GM12878 (cell line): ENCODE measurements around the gene DMKN. TPM values are rescaled to one million over a fixed set of nuclear protein-coding genes. Genes with fewer than 3 reads are reported as not detected.

Source experiments
- ATAC-seq: fragments of 200-7000 bp; cut with Tn5 transposase; 3 replicates; pipeline ENCODE4 v1.9.1; 2020; ENCODE audit warnings: mild to moderate bottlenecking, moderate library complexity
- BruUV-seq: library from RNA; stranded (reverse); fragments of 400-500 nt; replicated peaks from 2 replicates; lab custom pipeline; 2021; lab: Mats Ljungman, UMichigan
- CTCF ChIA-PET: fragments of 300-600 bp; sonication (Branson Sonifier 250); formaldehyde crosslinking; extraction: SDS; loops from one replicate; lab custom pipeline; 2021; ENCODE audit warnings: inconsistent platforms; lab: Yijun Ruan, JAX
- POLR2A ChIA-PET: fragments of 350-600 bp; formaldehyde crosslinking; extraction: SDS; loops from one replicate; lab custom pipeline; 2021; ENCODE audit warnings: inconsistent platforms; lab: Charles Lee
- RAD21 ChIA-PET: fragments of 300-600 bp; sonication (Branson Sonifier 250); formaldehyde crosslinking; loops from one replicate; lab custom pipeline; 2023; ENCODE audit warnings: antibody characterized with exemption; ENCODE audit not compliant: unreplicated experiment; lab: Charles Lee
- SMC1A ChIA-PET: fragments of 300-600 bp; sonication (Branson Sonifier 250); formaldehyde crosslinking; loops from one replicate; lab custom pipeline; 2023; ENCODE audit not compliant: unreplicated experiment, uncharacterized antibody; lab: Charles Lee
- DNase-seq: peaks from one replicate; pipeline ENCODE4 v3.0.0-alpha.2; 2011; ENCODE audit warnings: low read depth, low spot score
- FAIRE-seq: peaks from 3 replicates; lab custom pipeline; 2011; peaks lifted over from hg19 to GRCh38; lab: Jason Lieb, UNC
- H2AFZ ChIP-seq: 2 replicates; pipeline ENCODE4 v1.6.0; 2011; ENCODE audit warnings: low read depth, low read length, control low read depth; ENCODE audit not compliant: control insufficient read depth
- H3K27ac ChIP-seq: 2 replicates; pipeline ENCODE4 v1.5.1; 2011; ENCODE audit warnings: control low read depth; ENCODE audit not compliant: control insufficient read depth, insufficient read depth
- H3K27me3 ChIP-seq, 2 experiments: replicated peaks in 1 of 2; 2 replicates each; pipeline versions ENCODE4 v1.6.0 to v1.6.1; 2011; ENCODE audit warnings: low read length in 1 of 2; ENCODE audit not compliant: control insufficient read depth in 2 of 2, insufficient read depth in 2 of 2
- H3K36me3 ChIP-seq, 2 experiments: 2 replicates each; pipeline ENCODE4 v1.5.1; 2011; ENCODE audit warnings: low read length in 1 of 2; ENCODE audit not compliant: control insufficient read depth in 2 of 2, insufficient read depth in 2 of 2
- H3K4me1 ChIP-seq: 2 replicates; pipeline ENCODE4 v1.6.1; 2011; ENCODE audit warnings: mild to moderate bottlenecking, low read length, moderate library complexity, mixed read lengths; ENCODE audit not compliant: control insufficient read depth, insufficient read depth
- H3K4me2 ChIP-seq: 2 replicates; pipeline ENCODE4 v1.6.0; 2011; ENCODE audit warnings: control low read depth; ENCODE audit not compliant: control insufficient read depth, insufficient read depth
- H3K4me3 ChIP-seq: fragments of 200-600 bp; sonication (generic); 2 replicates; pipeline ENCODE4 v1.5.1; 2016
- H3K79me2 ChIP-seq: 2 replicates; pipeline ENCODE4 v1.6.0; 2011; ENCODE audit warnings: low read length; ENCODE audit not compliant: control insufficient read depth, insufficient read depth
- H3K9ac ChIP-seq: 2 replicates; pipeline ENCODE4 v1.8.0; 2011; ENCODE audit warnings: low read length, control low read depth, mixed read lengths; ENCODE audit not compliant: control insufficient read depth, insufficient read depth
- H3K9me3 ChIP-seq: replicated peaks from 3 replicates; pipeline ENCODE4 v1.5.1; 2011; ENCODE audit warnings: mild to moderate bottlenecking, low read length; ENCODE audit not compliant: control insufficient read depth, insufficient read depth
- H4K20me1 ChIP-seq: 2 replicates; pipeline ENCODE4 v1.6.0; 2011; ENCODE audit not compliant: control insufficient read depth, insufficient read depth
- BRCA1 ChIP-seq: IDR thresholded peaks from 2 replicates; pipeline ENCODE4 v1.6.1; 2011; ENCODE audit warnings: low read depth, low read length, improper control_type of control experiment
- CREB1 ChIP-seq: IDR thresholded peaks from 2 replicates; pipeline ENCODE4 v1.6.1; 2012; ENCODE audit warnings: low read depth, mild to moderate bottlenecking, inconsistent platforms
- EZH2 ChIP-seq: IDR thresholded peaks from 2 replicates; pipeline ENCODE4 v1.6.1; 2012; ENCODE audit warnings: low read depth, mild to moderate bottlenecking, control low read depth, inconsistent platforms, low read length, borderline replicate concordance; ENCODE audit not compliant: control insufficient read depth
- FOXM1 ChIP-seq: IDR thresholded peaks from 2 replicates; pipeline ENCODE4 v1.6.1; 2012; ENCODE audit warnings: low read depth, mild to moderate bottlenecking, inconsistent platforms, low read length, moderate library complexity
- HDAC2 ChIP-seq: fragments of 200-600 bp; sonication (generic); IDR thresholded peaks from 2 replicates; pipeline ENCODE4 v1.6.1; 2017
- NBN ChIP-seq: fragments of 450-650 bp; IDR thresholded peaks from 2 replicates; pipeline ENCODE4 v1.6.1; 2016
- NFIC ChIP-seq: IDR thresholded peaks from 2 replicates; pipeline ENCODE4 v1.6.1; 2012; ENCODE audit warnings: low read depth, mild to moderate bottlenecking, inconsistent platforms, low read length, moderate library complexity
- NRF1 ChIP-seq: conservative IDR thresholded peaks from 2 replicates; pipeline ENCODE4 v1.6.1; 2011; ENCODE audit warnings: mild to moderate bottlenecking, low read depth, low read length, improper control_type of control experiment
- PML ChIP-seq: IDR thresholded peaks from 2 replicates; pipeline ENCODE4 v1.6.1; 2012; ENCODE audit warnings: low read length, inconsistent platforms
- RAD21 ChIP-seq: IDR thresholded peaks from 2 replicates; pipeline ENCODE4 v1.6.1; 2011; ENCODE audit warnings: mild to moderate bottlenecking, low read depth, low read length, moderate library complexity; ENCODE audit not compliant: insufficient read depth
- RUNX3 ChIP-seq: IDR thresholded peaks from 2 replicates; pipeline ENCODE4 v1.6.1; 2012; ENCODE audit warnings: low read length, inconsistent platforms
- SMAD1 ChIP-seq: fragments of 450-650 bp; IDR thresholded peaks from 2 replicates; pipeline ENCODE4 v1.6.1; 2018; ENCODE audit warnings: mild to moderate bottlenecking, low read depth; ENCODE audit not compliant: partially characterized antibody
- SP1 ChIP-seq: IDR thresholded peaks from one replicate; pipeline ENCODE4 v1.6.1; 2011; ENCODE audit warnings: low read depth, low read length
- SREBF2 ChIP-seq: IDR thresholded peaks from 2 replicates; pipeline ENCODE4 v1.6.1; 2012; ENCODE audit warnings: mild to moderate bottlenecking, low read length
- TCF3 ChIP-seq: IDR thresholded peaks from 2 replicates; pipeline ENCODE4 v1.6.1; 2012; ENCODE audit warnings: low read depth, mild to moderate bottlenecking, low read length, borderline replicate concordance; ENCODE audit not compliant: insufficient read depth
- WGBS: methylation state at CpG from one replicate; pipeline ENCODE4 v1.1.6; 2016; ENCODE audit warnings: low lambda C conversion rate; ENCODE audit not compliant: insufficient replicate concordance, insufficient coverage; ENCODE audit errors: missing lambda C conversion rate; 5-methylcytosine and 5-hydroxymethylcytosine counted together
- in situ Hi-C: fragments of 300-500 bp; cut with MboI; formaldehyde crosslinking; loops from 9 replicates; pipeline ENCODE4 v1.14.3; 2018; ENCODE audit warnings: mixed read lengths
- intact Hi-C: fragments of 100-400 bp; cut with micrococcal nuclease; formaldehyde crosslinking; loops from one replicate; pipeline ENCODE4 v1.14.2; 2022; ENCODE audit not compliant: unreplicated experiment
- polyA plus RNA-seq, 11 experiments: library from polyadenylated mRNA; depleted of rRNA in 4 of 11; unstranded in 6 of 11; stranded (reverse) in 5 of 11; fragments of >200 nt; fragmentation: Nextera tagmentation in 4 of 11; fragmentation: Illumina TruSeq in 1 of 11; extraction: Ambion mirVana in 4 of 11; extraction: Trizol in 1 of 11; gene quantifications; 1 replicate in 1 of 11; 2 replicates in 10 of 11; pipeline versions ENCODE4 v1.2.1 to v1.2.3, GENCODE V29; 2011 to 2016; ENCODE audit warnings: inconsistent platforms in 2 of 11, missing spikeins in 2 of 11, low read depth in 1 of 11
- total RNA-seq, 4 experiments: library from RNA; depleted of rRNA in 3 of 4; stranded (reverse); fragments of >200 nt in 3 of 4; fragmentation: Illumina TruSeq in 1 of 4; extraction: Trizol in 1 of 4; gene quantifications; 2 replicates each; pipeline versions ENCODE4 v1.2.1 to v1.2.3, GENCODE V29; 2013 to 2021
- TF ChIP-seq, protein P1 (sequence below): fragments of 450-650 bp; IDR thresholded peaks from 2 replicates; pipeline ENCODE4 v1.6.1; 2016; ENCODE audit warnings: mild to moderate bottlenecking
- TF ChIP-seq, protein P2 (sequence below): fragments of 450-650 bp; IDR thresholded peaks from 2 replicates; pipeline ENCODE4 v1.6.1; 2017; ENCODE audit warnings: borderline replicate concordance
- TF ChIP-seq, protein P3 (sequence below): fragments of 450-650 bp; IDR thresholded peaks from 2 replicates; pipeline ENCODE4 v1.6.1; 2018; ENCODE audit warnings: borderline replicate concordance, mild to moderate bottlenecking; ENCODE audit not compliant: partially characterized antibody

Gene DMKN
- total and polyA plus RNA-seq, 10 of the 15 experiments (the other 5 are each of a cell fraction or from before 2014, with no cell fraction given): 36.4 to 114 (median 58.6) TPM

DNA sequence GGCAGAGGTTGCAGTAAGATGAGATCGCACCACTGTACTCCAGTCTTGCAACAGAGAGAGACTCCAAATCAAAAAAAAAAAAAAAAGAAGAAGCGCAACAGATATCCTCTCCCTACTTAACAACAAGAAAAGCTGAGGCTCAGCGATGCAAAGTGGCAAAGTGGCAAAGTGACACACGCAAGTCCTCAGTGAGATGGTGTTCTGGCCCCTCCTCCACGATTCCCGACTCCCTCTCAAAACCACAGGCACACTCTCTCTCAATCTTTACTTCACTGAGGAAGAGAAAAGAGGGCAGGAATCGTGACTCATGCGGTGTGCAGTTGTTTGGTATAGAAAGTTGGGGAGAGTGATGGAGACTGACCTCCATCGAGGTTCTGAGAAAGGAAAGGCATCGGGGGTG, 52.8 kb downstream of the DMKN start (continued):
- TF ChIP-seq, protein P1, sequence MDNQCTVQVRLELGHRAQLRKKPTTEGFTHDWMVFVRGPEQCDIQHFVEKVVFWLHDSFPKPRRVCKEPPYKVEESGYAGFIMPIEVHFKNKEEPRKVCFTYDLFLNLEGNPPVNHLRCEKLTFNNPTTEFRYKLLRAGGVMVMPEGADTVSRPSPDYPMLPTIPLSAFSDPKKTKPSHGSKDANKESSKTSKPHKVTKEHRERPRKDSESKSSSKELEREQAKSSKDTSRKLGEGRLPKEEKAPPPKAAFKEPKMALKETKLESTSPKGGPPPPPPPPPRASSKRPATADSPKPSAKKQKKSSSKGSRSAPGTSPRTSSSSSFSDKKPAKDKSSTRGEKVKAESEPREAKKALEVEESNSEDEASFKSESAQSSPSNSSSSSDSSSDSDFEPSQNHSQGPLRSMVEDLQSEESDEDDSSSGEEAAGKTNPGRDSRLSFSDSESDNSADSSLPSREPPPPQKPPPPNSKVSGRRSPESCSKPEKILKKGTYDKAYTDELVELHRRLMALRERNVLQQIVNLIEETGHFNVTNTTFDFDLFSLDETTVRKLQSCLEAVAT: peak; percentile 54; the same call in 1 of the 2 replicates
- TF ChIP-seq RUNX3 (peak; percentile 36; the same call in 1 of the 2 replicates), CREB1 (no peak), NFIC (no peak), NBN (peak; percentile 56; the same call in 1 of the 2 replicates), TCF3 (no peak)
- TF ChIP-seq, protein P2, sequence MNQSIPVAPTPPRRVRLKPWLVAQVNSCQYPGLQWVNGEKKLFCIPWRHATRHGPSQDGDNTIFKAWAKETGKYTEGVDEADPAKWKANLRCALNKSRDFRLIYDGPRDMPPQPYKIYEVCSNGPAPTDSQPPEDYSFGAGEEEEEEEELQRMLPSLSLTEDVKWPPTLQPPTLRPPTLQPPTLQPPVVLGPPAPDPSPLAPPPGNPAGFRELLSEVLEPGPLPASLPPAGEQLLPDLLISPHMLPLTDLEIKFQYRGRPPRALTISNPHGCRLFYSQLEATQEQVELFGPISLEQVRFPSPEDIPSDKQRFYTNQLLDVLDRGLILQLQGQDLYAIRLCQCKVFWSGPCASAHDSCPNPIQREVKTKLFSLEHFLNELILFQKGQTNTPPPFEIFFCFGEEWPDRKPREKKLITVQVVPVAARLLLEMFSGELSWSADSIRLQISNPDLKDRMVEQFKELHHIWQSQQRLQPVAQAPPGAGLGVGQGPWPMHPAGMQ: no peak

DNA sequence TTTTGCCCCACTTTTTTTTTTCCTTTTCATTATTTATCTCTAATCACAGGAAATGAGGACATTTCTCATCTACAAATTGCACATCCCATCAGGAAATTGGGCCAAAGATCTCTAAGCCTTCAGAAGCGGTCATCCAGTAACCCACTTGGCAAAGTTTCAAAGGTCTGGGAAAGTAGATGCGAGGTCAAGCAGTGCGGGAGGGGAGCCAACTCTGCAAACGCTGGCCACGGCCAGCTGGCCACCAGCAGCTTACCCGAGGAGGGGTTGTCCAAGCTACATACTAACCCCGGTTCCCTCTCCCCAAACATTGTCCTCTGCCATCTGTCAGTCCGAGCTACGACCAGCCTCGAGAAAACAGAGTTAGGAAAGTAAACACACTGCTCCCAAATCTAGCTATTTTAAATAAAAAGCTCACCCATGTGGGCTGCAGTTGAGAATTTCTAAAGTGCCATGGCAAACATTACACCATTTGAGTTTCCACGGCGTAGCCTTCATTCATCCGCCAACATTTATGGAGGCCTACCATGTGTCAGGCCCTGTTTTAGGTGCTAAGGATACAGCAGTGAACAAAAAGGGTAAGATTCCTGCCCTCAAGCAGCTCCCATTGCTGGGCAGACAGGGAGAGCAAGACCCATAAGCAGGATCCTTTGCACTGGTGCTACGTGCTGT, 53.9 kb downstream of the DMKN start:
- ChIA-PET SMC1A (interaction anchor here (0.6 to 17.4 kb wide), 19 partner anchors 9 to 314 kb away, joined by 3 to 237 read pairs (median 5); partner anchors contain the start of genes CD22, FFAR1, FFAR2 and FFAR3), RAD21 (interaction anchor here (0.6 to 8.3 kb wide), 13 partner anchors 9 to 255 kb away, joined by 3 to 110 read pairs (median 32); partner anchors contain the start of genes FFAR2 and FFAR3), CTCF (interaction anchor here (1.1 to 8.5 kb wide), 12 partner anchors 9 to 114 kb away, joined by 3 to 86 read pairs (median 5); partner anchors contain the start of gene FFAR1), POLR2A (interaction anchor here (0.8 to 4.4 kb wide), 8 partner anchors 7 to 127 kb away, joined by 3 to 35 read pairs (median 6); partner anchors contain the start of genes FFAR1 and FFAR2)
- H3K9me3 ChIP-seq: no peaks in the 10 kb centered on the region
- peak overlapping the region; percentile 30; the same call in 1 of the 2 replicates for H3K9ac ChIP-seq
- no peaks in the 10 kb centered on the region for H3K79me2 ChIP-seq
- BruUV-seq: TSS peak; percentile 85
- TF ChIP-seq SMAD1 (no peak), SREBF2 (no peak), FOXM1 (no peak), RAD21 (no peak), TCF3 (no peak), NRF1 (no peak), HDAC2 (no peak), EZH2 (no peak), PML (no peak), BRCA1 (no peak), SP1 (no peak)
- TF ChIP-seq, protein P3, sequence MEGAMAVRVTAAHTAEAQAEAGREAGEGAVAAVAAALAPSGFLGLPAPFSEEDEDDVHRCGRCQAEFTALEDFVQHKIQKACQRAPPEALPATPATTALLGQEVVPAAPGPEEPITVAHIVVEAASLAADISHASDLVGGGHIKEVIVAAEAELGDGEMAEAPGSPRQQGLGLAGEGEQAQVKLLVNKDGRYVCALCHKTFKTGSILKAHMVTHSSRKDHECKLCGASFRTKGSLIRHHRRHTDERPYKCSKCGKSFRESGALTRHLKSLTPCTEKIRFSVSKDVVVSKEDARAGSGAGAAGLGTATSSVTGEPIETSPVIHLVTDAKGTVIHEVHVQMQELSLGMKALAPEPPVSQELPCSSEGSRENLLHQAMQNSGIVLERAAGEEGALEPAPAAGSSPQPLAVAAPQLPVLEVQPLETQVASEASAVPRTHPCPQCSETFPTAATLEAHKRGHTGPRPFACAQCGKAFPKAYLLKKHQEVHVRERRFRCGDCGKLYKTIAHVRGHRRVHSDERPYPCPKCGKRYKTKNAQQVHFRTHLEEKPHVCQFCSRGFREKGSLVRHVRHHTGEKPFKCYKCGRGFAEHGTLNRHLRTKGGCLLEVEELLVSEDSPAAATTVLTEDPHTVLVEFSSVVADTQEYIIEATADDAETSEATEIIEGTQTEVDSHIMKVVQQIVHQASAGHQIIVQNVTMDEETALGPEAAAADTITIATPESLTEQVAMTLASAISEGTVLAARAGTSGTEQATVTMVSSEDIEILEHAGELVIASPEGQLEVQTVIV: no peak
- no peaks in the 10 kb centered on the region for H3K27me3 ChIP-seq
- FAIRE-seq (no peak), ATAC-seq (no peak), DNase-seq (no peak)
- H4K20me1 ChIP-seq: no peaks in the 10 kb centered on the region
- peak overlapping the region; percentile 41 for H3K27ac ChIP-seq
- H3K4me1 ChIP-seq: peaks cover 76% of the 10 kb centered on the region
- H3K36me3 ChIP-seq: no peaks in the 10 kb centered on the region
- peak overlapping the region; percentile 7; the same call in 1 of the 2 replicates for H3K4me3 ChIP-seq
- in situ Hi-C loops: no loop called here
- intact Hi-C loops: loop anchor here (2.0 kb wide), 1 partner anchor 51 kb away; no protein-coding TSS in a partner anchor
- peak overlapping the region; percentile 77 for H3K4me2 ChIP-seq
- H2AFZ ChIP-seq: no peak overlapping the region
- whole genome bisulfite sequencing: 98% methylated on average over 14 of the region's 14 CpGs
